Endothelial cell of umbilical vein (primary cell): ENCODE data around the gene PASK. TPM values are rescaled to one million over a fixed set of nuclear protein-coding genes. Genes with fewer than 3 reads are reported as not detected.

Source experiments
- BruUV-seq: library from RNA; stranded (reverse); fragments of 400-500 nt; replicated peaks from 2 replicates; lab custom pipeline; 2021; lab: Mats Ljungman, UMichigan
- CTCF ChIA-PET: fragments of 300-600, 350-600 bp; sonication (Branson Sonifier 250); formaldehyde crosslinking; loops from one replicate; lab custom pipeline; 2021; ENCODE audit warnings: antibody characterized with exemption, inconsistent platforms; lab: Charles Lee
- POLR2A ChIA-PET: fragments of 300-600, 350-600 bp; sonication (Branson Sonifier 250); formaldehyde crosslinking; loops from one replicate; lab custom pipeline; 2021; ENCODE audit warnings: antibody characterized with exemption, inconsistent platforms; lab: Charles Lee
- DNase-seq: peaks from one replicate; pipeline ENCODE4 v3.0.0-alpha.2; 2011; ENCODE audit warnings: low read depth, low spot score
- FAIRE-seq: peaks from 2 replicates; lab custom pipeline; 2011; peaks lifted over from hg19 to GRCh38; lab: Jason Lieb, UNC
- H2AFZ ChIP-seq: 2 replicates; pipeline ENCODE4 v1.6.0; 2012; ENCODE audit warnings: low read depth, low read length, control low read depth, inconsistent platforms
- H3K27ac ChIP-seq: 2 replicates; pipeline ENCODE4 v1.5.1; 2011; ENCODE audit warnings: low read depth, mild to moderate bottlenecking, control low read depth, low read length, moderate library complexity; ENCODE audit not compliant: insufficient read depth
- H3K27me3 ChIP-seq, 2 experiments: 2 replicates each; pipeline versions ENCODE4 v1.6.0 to v1.6.1; 2011; ENCODE audit warnings: low read length in 2 of 2, mixed read lengths in 1 of 2; ENCODE audit not compliant: control insufficient read depth in 2 of 2, insufficient read depth in 2 of 2
- H3K36me3 ChIP-seq, 2 experiments: 2 replicates in 1 of 2; 3 replicates in 1 of 2; pipeline ENCODE4 v1.5.1; 2011; ENCODE audit warnings: low read length in 2 of 2, mild to moderate bottlenecking in 1 of 2, moderate library complexity in 1 of 2; ENCODE audit not compliant: control insufficient read depth in 2 of 2, insufficient read depth in 2 of 2; ENCODE audit errors: extremely low read depth in 1 of 2
- H3K4me1 ChIP-seq: 3 replicates; pipeline ENCODE4 v1.5.1; 2011; ENCODE audit warnings: mild to moderate bottlenecking, low read length; ENCODE audit not compliant: control insufficient read depth, insufficient read depth; ENCODE audit errors: extremely low read depth
- H3K4me2 ChIP-seq: 2 replicates; pipeline ENCODE4 v1.6.1; 2011; ENCODE audit warnings: low read length, control low read depth, mixed read lengths; ENCODE audit not compliant: insufficient read depth
- H3K4me3 ChIP-seq, 3 experiments: fragments of 200-600 bp in 1 of 3; sonication (generic), shearing (Covaris generic) in 1 of 3; replicated peaks in 1 of 3; 2 replicates each; pipeline ENCODE4 v1.5.1; 2011 to 2016; ENCODE audit warnings: control low read depth in 3 of 3, low read length in 3 of 3, mild to moderate bottlenecking in 2 of 3, inconsistent platforms in 1 of 3, low read depth in 1 of 3, moderate library complexity in 1 of 3; ENCODE audit not compliant: insufficient read depth in 1 of 3
- H3K79me2 ChIP-seq: 2 replicates; pipeline ENCODE4 v1.6.0; 2012; ENCODE audit warnings: low read length, inconsistent platforms; ENCODE audit not compliant: control insufficient read depth, insufficient read depth
- H3K9ac ChIP-seq: replicated peaks from 2 replicates; pipeline ENCODE3; 2011; ENCODE audit warnings: low read length, control low read depth; ENCODE audit not compliant: insufficient read depth; ENCODE audit errors: extremely low read depth
- H3K9me1 ChIP-seq: replicated peaks from 3 replicates; pipeline ENCODE4 v1.6.0; 2011; ENCODE audit warnings: mild to moderate bottlenecking, low read length; ENCODE audit not compliant: control insufficient read depth, insufficient read depth; ENCODE audit errors: extremely low read depth
- H3K9me3 ChIP-seq: replicated peaks from 2 replicates; pipeline ENCODE4 v1.5.1; 2012; ENCODE audit warnings: low read length, inconsistent platforms; ENCODE audit not compliant: control insufficient read depth, insufficient read depth
- H4K20me1 ChIP-seq: replicated peaks from 2 replicates; pipeline ENCODE3; 2011; ENCODE audit warnings: mild to moderate bottlenecking, low read length; ENCODE audit not compliant: control insufficient read depth, insufficient read depth; ENCODE audit errors: extremely low read depth
- EZH2 ChIP-seq: IDR thresholded peaks from 2 replicates; pipeline ENCODE4 v1.6.1; 2012; ENCODE audit warnings: borderline replicate concordance, low read depth, mild to moderate bottlenecking, moderate library complexity, low read length, inconsistent platforms; ENCODE audit not compliant: severe bottlenecking
- FOS ChIP-seq: IDR thresholded peaks from 2 replicates; pipeline ENCODE4 v1.6.1; 2011; ENCODE audit warnings: mild to moderate bottlenecking, low read length, moderate library complexity, borderline replicate concordance; ENCODE audit not compliant: insufficient read depth
- GATA2 ChIP-seq: IDR thresholded peaks from 2 replicates; pipeline ENCODE4 v1.7.0; 2011; ENCODE audit warnings: low read depth, mild to moderate bottlenecking, moderate library complexity, mixed read lengths, low read length; ENCODE audit not compliant: insufficient read length, insufficient read depth
- JUN ChIP-seq: IDR thresholded peaks from 2 replicates; pipeline ENCODE4 v1.6.1; 2011; ENCODE audit warnings: borderline replicate concordance, low read depth; ENCODE audit not compliant: insufficient read length, insufficient read depth
- MYC ChIP-seq: IDR thresholded peaks from one replicate; pipeline ENCODE4 v1.6.1; 2011; ENCODE audit warnings: mild to moderate bottlenecking, low read depth, low read length
- POLR2A ChIP-seq: IDR thresholded peaks from 2 replicates; pipeline ENCODE4 v1.6.1; 2012; ENCODE audit warnings: low read depth, mild to moderate bottlenecking, control low read depth, low read length
- POLR2AphosphoS5 ChIP-seq: IDR thresholded peaks from 2 replicates; pipeline ENCODE4 v1.6.1; 2012; ENCODE audit warnings: low read depth, mild to moderate bottlenecking, control low read depth, low read length, moderate library complexity; ENCODE audit not compliant: insufficient read depth
- dilution Hi-C: fragments of 300-500 bp; cut with MboI; formaldehyde crosslinking; loops from one replicate; pipeline ENCODE4 v1.15.0; 2019; ENCODE audit warnings: low sequenced_read_pairs; ENCODE audit not compliant: extremely low pct_ligation_motif_present
- intact Hi-C: fragments of 100-400 bp; cut with micrococcal nuclease; formaldehyde crosslinking; loops from one replicate; pipeline ENCODE4 v1.10.0; 2022
- polyA plus RNA-seq, 4 experiments: library from polyadenylated mRNA; depleted of rRNA in 3 of 4; stranded (reverse) in 3 of 4; unstranded in 1 of 4; fragments of >200 nt; gene quantifications; 2 replicates each; pipeline versions ENCODE4 v1.2.1 to v1.2.3, GENCODE V29; 2011 to 2012; ENCODE audit warnings: missing spikeins in 1 of 4
- total RNA-seq: library from RNA; stranded (reverse); gene quantifications from 2 replicates; pipeline ENCODE4 v1.2.3, GENCODE V29; 2021
- TF ChIP-seq, protein P1 (sequence below): IDR thresholded peaks from 2 replicates; pipeline ENCODE4 v1.6.1; 2011; ENCODE audit not compliant: insufficient read depth, insufficient read length
- TF ChIP-seq, protein P2 (sequence below), 2 donors: IDR thresholded peaks; 1 replicate in 1 of 2; 2 replicates in 1 of 2; pipeline ENCODE4 v1.5.1; 2011; ENCODE audit warnings: low read length in 2 of 2, mild to moderate bottlenecking in 2 of 2, moderate library complexity in 2 of 2, control low read depth in 1 of 2, inconsistent platforms in 1 of 2, low read depth in 1 of 2; ENCODE audit not compliant: insufficient read depth in 1 of 2; ENCODE audit errors: extremely low read depth in 1 of 2

PASK gene
- total and polyA plus RNA-seq, 2 donors (not counting 3 experiments of a cell fraction or from before 2014, with no cell fraction given) = 5.7 to 17.3 TPM

DNA sequence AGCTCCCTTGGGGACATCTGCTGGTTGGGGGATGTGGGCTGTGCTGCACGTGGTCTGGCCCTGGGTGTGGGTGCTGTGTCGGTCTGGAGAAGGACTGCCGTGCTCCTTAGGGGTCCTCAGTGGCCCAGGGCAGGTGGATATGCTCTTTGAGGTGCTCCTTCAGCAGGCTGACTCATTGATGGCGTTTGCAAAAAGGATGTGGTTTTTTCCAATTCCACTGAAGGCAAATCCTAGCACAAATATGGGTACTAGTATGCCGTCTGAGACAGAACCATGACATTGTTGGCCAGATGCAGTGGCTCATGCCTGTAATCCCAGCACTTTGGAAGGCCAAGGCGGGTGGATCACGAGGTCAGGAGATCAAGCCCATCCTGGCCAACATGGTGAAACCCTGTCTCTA is 4.3 kb upstream of the PASK start:
- BruUV-seq = no TSS peak

More for the DNA sequence above, 4.3 kb upstream of the PASK start:
- CTCF ChIA-PET = no interaction called here
- H3K27ac ChIP-seq = no peak overlapping the region
- H3K9me1 ChIP-seq = no peaks in the 10 kb centered on the region
- H2AFZ ChIP-seq = no peak overlapping the region
- no peaks in the 10 kb centered on the region for H3K27me3 ChIP-seq
- TF ChIP-seq FOS (no peak), POLR2A (no peak), JUN (no peak), MYC (no peak), EZH2 (no peak), GATA2 (no peak), POLR2AphosphoS5 (no peak)
- TF ChIP-seq, protein P1, sequence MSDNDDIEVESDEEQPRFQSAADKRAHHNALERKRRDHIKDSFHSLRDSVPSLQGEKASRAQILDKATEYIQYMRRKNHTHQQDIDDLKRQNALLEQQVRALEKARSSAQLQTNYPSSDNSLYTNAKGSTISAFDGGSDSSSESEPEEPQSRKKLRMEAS = no peak
- TF ChIP-seq, protein P2, sequence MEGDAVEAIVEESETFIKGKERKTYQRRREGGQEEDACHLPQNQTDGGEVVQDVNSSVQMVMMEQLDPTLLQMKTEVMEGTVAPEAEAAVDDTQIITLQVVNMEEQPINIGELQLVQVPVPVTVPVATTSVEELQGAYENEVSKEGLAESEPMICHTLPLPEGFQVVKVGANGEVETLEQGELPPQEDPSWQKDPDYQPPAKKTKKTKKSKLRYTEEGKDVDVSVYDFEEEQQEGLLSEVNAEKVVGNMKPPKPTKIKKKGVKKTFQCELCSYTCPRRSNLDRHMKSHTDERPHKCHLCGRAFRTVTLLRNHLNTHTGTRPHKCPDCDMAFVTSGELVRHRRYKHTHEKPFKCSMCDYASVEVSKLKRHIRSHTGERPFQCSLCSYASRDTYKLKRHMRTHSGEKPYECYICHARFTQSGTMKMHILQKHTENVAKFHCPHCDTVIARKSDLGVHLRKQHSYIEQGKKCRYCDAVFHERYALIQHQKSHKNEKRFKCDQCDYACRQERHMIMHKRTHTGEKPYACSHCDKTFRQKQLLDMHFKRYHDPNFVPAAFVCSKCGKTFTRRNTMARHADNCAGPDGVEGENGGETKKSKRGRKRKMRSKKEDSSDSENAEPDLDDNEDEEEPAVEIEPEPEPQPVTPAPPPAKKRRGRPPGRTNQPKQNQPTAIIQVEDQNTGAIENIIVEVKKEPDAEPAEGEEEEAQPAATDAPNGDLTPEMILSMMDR (IDR thresholded peaks at IDR 0.05; ENCODE audit: extremely low read depth in 1 of 2, insufficient read depth in 1 of 2, low read depth in 1 of 2, low read length in 2 of 2) = no peak
- no peak for FAIRE-seq
- dilution Hi-C loops (no loop called here), intact Hi-C loops (no loop called here)
- no peaks in the 10 kb centered on the region for H4K20me1 ChIP-seq
- H3K9me3 ChIP-seq = no peaks in the 10 kb centered on the region
- POLR2A ChIA-PET = no interaction called here
- no peak overlapping the region for H3K9ac ChIP-seq
- H3K36me3 ChIP-seq = peaks cover 3 to 4% of the 10 kb centered on the region in 2 experiments
- no peak overlapping the region for H3K4me2 ChIP-seq
- no peak for DNase-seq
- H3K79me2 ChIP-seq = peaks cover 13% of the 10 kb centered on the region
- H3K4me3 ChIP-seq = no peak overlapping the region
- peaks cover 19% of the 10 kb centered on the region for H3K4me1 ChIP-seq
